Measurements from ENCODE around the gene MTERF1.
A peak's percentile ranks its signal among the peaks of the same experiment; 100 is the strongest.

The MTERF1 gene

DNA sequence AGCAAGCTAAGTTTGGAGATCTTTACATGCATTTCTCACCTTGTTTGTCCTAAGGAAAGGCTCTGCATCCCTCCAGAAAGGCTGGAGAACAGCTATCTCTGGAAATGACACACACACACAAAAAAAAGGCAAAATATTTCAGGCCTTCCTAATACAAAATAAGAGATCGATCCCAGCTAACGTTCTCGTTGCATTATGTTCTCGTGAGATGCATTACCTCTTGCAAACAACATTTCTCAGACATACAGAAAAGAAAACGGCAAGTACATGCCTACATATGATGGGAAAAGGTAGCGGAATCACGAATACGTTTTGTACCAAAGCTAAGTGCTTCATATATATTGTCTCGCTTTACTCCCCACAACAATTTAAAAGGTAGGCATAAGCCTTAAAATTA is 488 bp downstream of the MTERF1 start:
- peak overlapping the region; percentile 97 for H3K4me3 ChIP-seq (ENCODE audit: low read length)
- TF ChIP-seq, protein P1, sequence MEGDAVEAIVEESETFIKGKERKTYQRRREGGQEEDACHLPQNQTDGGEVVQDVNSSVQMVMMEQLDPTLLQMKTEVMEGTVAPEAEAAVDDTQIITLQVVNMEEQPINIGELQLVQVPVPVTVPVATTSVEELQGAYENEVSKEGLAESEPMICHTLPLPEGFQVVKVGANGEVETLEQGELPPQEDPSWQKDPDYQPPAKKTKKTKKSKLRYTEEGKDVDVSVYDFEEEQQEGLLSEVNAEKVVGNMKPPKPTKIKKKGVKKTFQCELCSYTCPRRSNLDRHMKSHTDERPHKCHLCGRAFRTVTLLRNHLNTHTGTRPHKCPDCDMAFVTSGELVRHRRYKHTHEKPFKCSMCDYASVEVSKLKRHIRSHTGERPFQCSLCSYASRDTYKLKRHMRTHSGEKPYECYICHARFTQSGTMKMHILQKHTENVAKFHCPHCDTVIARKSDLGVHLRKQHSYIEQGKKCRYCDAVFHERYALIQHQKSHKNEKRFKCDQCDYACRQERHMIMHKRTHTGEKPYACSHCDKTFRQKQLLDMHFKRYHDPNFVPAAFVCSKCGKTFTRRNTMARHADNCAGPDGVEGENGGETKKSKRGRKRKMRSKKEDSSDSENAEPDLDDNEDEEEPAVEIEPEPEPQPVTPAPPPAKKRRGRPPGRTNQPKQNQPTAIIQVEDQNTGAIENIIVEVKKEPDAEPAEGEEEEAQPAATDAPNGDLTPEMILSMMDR (conservative IDR thresholded peaks at IDR 0.05; ENCODE audit: low read depth, low read length): no peak
- DNase-seq (ENCODE audit: low read depth): no peak

DNA sequence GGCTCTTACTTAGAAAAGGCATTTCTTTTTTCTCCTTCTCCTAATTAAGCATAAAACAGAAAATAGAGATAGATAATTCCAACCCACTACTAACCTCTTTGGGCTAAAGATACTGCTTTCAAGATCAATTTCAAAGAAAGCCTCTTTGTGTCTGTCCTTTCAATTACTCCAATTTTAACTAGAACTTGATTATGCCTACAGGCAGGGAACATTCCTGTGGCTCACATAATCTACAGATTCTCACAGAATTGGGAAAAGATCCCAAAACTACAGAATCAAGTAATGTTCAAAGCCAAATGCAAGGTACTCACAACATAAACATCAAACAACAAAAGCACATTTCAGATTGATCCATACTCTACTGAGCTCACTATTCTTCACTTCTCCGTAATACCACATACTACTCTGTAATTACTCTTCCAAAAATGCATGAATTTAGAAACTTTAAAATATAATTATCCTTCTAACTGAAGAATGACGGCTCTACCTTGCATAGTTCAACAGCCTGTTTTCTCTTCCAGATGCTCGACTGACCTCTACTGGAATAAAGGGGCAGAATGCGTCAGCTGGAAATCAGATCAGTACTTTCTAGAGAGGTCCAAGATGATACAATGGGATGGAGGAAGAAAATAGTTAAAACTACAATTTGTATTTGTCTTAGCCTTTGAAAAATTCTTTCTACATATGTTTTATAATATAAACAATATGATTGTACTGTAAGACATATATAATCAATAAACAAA is 3.9 kb downstream of the MTERF1 start:
- TF ChIP-seq, protein P1 (conservative IDR thresholded peaks at IDR 0.05; ENCODE audit: low read depth, low read length): peak; percentile 48
- no peak for DNase-seq (ENCODE audit: low read depth)
- no peak overlapping the region for H3K4me3 ChIP-seq (ENCODE audit: low read length)

DNA sequence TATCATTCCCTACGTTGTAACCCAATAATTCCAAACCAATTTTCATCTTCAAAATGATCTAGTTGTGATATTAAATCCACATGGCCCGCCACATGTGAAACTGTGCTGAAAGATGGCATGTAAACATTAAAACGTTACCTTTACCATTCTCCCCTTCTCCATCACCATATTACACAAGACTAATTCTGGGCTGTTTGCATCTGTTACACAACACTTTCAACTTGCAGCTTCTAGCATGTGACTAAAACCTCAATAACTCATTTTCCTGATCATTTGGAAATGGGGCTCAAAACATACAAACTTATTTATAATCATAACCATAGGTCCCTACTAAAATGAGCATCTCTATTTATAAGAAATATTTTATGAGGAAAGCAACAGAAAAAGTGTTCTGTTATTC is 4.7 kb downstream of the MTERF1 start:
- DNase-seq (ENCODE audit: low read depth): no peak
- no peak overlapping the region for H3K4me3 ChIP-seq (ENCODE audit: low read length)
- TF ChIP-seq, protein P1 (conservative IDR thresholded peaks at IDR 0.05; ENCODE audit: low read depth, low read length): no peak

DNA sequence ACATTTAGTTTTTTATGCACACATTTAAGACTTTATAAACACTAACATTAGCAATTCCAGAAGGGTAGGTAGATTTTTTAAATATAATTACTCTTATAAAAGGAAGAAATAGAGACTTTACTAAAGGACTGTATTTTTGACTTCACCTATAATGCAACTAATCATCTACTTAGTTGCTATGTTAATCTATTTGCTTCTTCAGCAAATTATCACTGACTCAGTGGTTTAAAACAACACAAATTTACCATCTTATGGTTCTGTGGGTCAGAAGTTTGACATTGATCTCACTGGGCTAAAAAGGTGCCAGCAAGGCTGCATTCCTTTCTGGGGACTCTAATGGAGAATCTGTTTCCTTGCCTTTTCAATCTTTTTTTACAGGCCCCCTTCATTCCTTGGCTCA is 7.6 kb downstream of the MTERF1 start:
- TF ChIP-seq, protein P1 (conservative IDR thresholded peaks at IDR 0.05; ENCODE audit: low read depth, low read length): no peak
- no peak for DNase-seq (ENCODE audit: low read depth)
- H3K4me3 ChIP-seq (ENCODE audit: low read length): no peak overlapping the region

DNA sequence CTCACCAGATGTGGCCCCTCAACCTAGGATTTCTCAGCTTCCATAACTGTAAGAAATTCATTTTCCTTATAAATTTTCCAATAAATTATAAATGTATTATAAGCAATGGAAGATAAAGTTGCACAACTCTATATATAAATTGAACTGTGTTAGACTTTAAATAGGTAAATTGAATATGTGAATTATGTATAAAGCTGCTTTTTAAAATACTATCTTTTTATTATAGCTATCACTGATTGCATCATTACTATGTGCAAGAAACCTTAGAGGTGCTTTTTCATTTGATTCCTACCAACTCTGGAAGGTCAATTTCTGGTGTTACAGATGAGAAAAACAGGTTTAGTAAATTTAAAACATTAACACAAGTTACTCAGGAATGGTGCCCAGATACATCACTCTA is 8.4 kb downstream of the MTERF1 start:
- DNase-seq (ENCODE audit: low read depth): no peak
- no peak overlapping the region for H3K4me3 ChIP-seq (ENCODE audit: low read length)
- TF ChIP-seq, protein P1 (conservative IDR thresholded peaks at IDR 0.05; ENCODE audit: low read depth, low read length): no peak

DNA sequence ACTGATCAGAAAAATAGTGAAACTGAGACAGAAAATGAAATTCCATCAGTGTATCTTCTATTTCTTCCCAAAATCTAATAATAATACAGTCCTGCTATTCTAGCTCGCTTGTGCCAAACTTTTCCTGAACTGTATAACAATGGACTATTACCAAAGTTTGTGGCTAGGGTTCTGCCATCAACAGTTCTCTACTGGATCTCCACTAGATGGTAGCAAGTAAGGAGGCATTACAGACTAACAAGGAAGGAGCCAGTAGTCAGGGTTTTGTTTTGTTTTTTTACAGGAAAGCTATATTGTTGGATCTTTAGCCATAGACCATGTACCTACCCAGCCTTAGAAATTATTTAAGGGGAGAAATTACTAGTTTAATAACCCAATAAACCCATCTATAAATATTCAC is 10.8 kb downstream of the MTERF1 start:
- TF ChIP-seq, protein P1 (conservative IDR thresholded peaks at IDR 0.05; ENCODE audit: low read depth, low read length): no peak
- no peak for DNase-seq (ENCODE audit: low read depth)
- no peak overlapping the region for H3K4me3 ChIP-seq (ENCODE audit: low read length)

DNA sequence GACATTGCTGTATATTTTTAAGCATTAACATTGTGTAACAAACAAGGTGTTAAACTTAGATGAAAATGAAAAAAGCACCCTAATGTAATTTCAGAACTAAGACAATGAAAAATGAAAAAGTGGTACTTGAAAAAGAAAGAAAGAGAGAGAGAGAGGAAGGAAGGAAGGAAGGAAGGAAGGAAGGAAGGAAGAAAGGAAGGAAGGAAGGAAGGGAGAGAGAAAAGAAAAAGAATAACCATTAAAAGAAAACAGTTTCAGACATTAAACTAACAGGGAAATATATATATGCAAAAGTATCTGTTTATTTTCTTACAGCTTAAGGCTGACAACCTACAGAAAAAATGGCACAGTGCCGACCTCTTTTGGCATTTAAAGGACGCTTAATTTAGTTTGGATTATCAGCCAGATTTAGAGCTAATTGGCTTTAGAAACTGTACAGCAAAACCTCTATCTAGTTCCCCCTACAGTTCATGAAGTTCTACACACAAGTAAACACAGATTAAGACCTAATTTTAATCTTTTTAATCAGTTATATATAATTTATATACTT is 13.8 kb downstream of the MTERF1 start:
- no peak overlapping the region for H3K4me3 ChIP-seq (ENCODE audit: low read length)
- DNase-seq (ENCODE audit: low read depth): peak; percentile 71
- TF ChIP-seq, protein P1 (conservative IDR thresholded peaks at IDR 0.05; ENCODE audit: low read depth, low read length): peak; percentile 35

Measured in retinal pigment epithelial cell (primary cell).